Amygdala (tissue), 56 donors: ENCODE measurements around the gene TERT.

ENCODE experiments used
- DNase-seq, 56 donors: peaks; one replicate each; lab custom pipeline; 2025; lab: John Stamatoyannopoulos, UW

The TERT gene

DNA sequence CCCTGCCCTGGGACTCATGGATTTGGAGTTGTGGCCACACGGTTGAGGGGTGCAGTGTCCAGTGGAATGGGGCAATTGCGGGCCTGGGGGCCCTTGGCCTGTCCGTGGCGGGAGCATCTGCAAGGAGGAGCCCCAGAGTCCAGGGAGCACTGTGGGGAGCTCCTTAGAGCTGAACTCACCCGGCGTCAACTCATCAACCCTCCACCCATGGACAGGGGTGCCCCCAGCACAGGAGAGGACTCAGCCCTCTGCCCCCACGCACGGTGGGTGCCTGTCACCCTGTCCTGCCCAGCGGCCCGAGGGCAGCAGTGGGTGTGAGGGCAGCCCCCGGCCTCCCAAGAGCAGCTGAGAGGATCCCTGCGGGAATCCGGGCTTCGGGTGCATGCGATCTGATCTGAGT is 70.2 kb downstream of the TERT start:
- no peak for DNase-seq

DNA sequence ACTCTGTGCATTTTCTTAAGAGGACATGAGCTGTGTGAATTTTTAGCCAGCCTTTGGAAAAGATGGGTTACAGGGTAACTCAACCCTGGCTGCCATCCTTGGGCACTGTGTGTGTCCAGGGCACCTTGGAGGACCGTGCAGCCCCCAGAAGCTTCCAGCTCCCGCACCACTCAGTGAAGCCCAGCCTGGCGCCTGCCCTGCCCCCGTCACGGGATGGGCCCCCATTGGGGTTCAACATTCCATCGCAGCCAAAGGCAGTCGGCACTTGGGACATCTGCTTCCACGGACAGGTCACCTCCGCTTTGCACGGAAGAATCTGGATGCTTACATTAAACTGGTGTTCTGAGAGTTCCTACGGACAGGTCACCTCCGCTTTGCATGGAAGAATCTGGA is 71.6 kb downstream of the TERT start:
- no peak for DNase-seq

DNA sequence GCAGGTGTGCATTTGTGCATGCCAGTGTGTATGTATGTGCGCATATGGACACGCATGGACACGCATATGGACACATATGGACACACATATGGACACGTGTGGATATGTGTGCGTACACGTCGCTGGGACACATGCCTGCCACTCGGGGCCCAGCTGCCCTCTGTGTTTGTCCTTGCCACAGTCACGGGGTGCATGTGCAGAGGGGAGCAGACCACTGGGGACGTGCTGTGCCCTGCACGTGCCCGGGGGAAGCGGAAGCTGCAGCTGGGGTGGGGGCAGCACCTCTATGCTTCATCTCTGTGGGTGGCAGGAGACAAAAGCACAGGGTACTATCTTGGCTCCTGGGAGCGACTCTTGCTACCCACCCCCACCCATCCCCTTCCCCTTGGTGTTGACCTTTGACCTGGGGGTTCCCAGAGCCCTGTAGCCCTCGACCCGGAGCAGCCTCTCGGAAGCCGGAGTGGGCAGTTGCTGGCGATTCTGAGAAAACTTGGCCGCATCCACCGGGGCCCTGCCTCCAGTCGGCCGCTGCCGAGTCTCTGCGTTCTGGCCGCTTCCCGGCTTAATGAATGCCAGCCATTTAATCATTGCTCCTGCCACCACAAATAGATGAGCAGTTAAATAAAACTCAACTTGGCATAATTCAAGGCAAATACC is 72.1 kb downstream of the TERT start:
- no peak for DNase-seq

DNA sequence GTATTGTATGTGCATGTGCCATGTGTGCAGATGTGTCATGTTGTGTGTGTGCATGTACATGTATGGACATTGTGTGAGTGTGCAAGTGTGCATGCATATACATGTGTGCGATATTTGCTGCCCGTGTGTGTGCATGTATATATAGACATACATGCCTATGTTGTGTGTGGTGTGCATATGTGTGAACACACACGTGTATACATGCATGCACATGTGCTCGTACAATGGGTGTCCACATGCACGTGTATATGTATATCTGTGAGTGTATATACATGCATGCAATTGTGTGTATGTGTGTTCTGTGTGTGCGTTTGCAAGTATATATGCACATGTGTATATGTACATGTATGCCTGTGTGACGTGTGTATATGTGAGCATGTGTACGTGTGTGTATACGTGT is 72.7 kb downstream of the TERT start:
- no peak for DNase-seq

DNA sequence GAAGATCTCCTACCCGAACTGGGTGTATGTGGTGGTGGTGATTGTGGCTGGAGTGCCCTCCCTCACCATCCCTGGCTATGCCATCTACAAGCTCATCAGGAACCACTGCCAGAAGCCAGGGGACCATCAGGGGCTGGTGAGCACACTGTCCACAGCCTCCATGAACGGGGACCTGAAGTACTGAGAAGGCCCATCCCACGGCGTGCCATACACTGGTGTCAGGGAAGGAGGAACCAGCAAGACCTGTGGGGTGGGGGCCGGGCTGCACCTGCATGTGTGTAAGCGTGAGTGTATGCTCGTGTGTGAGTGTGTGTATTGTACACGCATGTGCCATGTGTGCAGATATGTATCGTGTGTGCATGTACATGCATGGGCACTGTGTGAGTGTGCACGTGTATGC is 73.1 kb downstream of the TERT start:
- DNase-seq = no peak

GRCh38 chr5:1220831-1221230 is 74.0 kb downstream of the TERT start:
- DNase-seq = no peak

DNA sequence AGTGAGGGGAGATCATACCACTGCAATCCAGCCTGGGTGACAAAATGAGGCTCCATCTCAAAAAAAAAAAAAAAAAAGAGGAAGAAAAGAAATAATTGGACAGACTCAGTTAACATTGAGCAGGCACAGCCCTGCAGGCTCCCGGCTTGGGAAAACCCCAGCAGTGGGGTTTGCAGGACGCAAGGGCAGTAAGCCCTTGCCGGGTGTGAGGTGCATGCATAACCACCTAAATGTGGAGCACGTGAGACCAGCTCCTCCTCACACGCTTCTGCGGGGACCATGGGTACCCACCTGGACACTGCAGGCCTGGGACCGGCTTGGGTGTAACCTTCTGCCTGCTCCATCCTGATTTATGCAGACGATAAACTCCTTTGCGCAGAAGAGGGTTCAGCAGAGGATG is 74.5 kb downstream of the TERT start:
- no peak for DNase-seq

- DNase-seq = no peak
Observed at GRCh38 chr5:1219768-1220100, 75.1 kb downstream of the TERT start.

- DNase-seq = no peak
Observed at GRCh38 chr5:1219098-1219767, 75.6 kb downstream of the TERT start.

DNA sequence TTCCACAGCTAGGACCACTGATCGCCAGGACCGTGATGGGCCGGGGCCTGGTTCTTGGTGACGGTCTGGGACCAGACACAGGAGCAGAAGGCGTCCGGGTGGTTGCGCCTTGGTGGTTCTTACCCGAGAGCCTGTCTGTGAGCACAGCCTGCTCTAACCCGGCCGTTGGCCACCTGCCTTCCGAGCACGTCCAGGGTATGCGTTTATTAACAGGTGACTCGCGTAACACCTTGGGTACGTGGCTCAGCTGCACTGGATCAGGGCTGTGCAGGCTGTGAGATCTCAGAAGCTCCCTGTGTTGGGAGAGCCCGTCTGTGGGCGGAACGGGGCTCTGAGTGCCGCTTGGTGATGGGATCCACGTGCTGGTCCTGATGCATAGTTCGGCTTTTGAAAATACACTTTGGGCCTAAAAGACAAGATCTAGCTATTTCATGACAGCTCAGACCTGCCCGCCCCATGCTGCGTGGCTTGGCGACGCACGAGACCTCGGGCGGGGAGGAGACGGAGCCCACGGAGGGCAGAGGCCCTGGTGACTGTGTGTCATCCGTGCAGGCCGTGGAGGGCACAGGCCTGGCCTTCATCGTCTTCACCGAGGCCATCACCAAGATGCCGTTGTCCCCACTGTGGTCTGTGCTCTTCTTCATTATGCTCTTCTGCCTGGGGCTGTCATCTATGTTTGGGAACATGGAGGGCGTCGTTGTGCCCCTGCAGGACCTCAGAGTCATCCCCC is 76.4 kb downstream of the TERT start:
- no peak for DNase-seq

- no peak for DNase-seq
Observed at GRCh38 chr5:1217596-1218206, 77.2 kb downstream of the TERT start.

DNA sequence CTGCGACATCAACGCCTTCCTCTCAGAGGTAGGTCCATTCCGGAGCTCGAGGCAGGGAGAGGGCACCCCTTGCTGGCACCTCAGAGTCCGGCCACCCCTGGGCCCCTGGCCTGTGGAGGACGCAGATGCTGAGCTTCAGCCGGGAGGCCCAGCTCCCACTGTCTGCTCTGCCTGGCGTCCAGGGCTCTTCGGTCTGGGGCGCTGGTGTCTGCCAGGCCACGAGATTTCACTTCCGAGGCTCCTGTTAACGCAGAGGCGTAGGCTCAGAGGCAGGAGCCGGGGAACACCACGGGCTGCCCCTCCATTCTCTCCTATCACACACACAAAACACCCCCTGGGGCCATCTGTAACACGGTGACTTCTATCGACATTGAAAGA is 78.0 kb downstream of the TERT start:
- no peak for DNase-seq

GRCh38 chr5:1216211-1216917 is 78.5 kb downstream of the TERT start:
- no peak for DNase-seq

DNA sequence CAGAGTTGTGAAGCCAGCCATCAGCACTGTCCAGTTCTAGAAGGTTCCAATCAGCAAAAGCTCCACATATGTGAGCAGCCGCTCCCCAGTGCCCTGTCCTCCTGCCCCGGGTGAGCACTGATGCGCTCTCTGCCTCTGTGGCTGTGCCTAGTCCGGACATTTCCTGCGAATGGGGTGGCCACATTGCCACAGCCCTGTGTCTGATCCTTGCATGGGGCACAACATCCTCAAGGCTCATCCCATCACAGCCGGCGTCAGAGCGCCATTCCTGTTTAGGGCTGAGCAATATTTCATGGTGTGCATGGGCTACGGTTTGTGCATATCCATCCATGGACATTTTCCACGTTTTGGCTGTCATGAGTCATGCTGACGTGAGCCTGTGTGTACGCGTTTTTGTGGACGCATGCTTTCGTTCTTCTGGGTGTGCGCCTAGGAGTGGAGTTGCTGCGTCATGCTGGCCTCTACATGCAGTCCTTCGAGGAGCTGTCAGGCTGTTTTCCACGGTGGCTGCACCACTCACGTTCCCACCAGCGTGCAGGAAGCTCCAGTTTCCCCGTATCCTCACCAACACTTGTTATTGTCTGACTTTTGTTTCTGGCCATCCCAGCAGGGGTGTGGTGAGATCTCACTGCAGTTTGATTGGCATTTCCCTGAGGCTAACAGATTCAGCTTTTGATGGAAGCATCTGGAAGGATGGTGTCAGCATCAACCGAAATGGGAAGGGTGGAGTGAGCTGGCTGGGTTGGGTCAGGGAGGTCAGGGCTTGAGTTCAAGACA is 79.4 kb downstream of the TERT start:
- DNase-seq = no peak

DNA sequence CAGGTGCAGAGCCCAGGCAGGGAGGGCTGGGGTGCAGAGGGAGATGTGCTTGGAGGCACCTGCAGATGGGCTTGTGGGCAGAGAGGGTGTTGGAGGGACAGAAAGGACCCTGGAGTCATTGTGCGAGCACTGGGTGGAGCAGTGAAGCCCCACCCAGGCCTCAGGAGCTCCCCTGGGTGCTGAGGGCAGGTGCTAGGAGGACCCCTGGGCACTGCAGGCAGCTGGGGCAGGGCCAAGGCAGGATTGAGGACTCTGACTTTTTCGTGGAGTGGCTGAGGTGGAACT is 80.0 kb downstream of the TERT start:
- no peak for DNase-seq

GRCh38 chr5:1214163-1214935 is 80.5 kb downstream of the TERT start:
- DNase-seq = no peak

DNA sequence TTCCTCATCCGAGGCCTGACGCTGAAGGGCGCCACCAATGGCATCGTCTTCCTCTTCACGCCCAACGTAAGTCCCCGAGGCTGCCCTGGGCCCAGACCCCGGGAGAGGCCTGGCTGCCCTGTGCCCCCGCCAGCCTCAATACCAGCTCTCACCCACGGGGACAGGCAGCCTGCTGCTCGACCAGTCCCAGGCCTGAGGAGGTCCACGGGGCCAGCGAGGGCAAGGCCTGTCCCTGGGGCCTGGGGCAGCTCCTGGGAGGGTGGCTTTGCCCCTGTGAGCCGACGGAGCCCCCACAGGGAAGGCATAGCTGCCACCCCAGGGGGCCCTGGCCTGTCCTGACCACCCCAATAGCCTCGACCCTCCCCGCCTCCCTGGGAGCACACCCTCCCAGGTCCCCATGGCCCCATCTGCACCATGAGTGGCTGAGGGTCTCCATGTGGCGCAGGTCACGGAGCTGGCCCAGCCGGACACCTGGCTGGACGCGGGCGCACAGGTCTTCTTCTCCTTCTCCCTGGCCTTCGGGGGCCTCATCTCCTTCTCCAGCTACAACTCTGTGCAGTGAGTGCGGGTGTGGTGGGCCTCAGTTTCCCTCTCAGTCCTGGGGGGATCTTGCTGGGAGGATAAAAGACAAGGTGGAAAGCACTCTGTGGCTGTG is 81.2 kb downstream of the TERT start:
- no peak for DNase-seq

- DNase-seq = no peak
Observed at GRCh38 chr5:1212881-1213280, 82.0 kb downstream of the TERT start.

- no peak for DNase-seq
Observed at GRCh38 chr5:1212271-1212670, 82.6 kb downstream of the TERT start.
